Measurements from ENCODE around the gene CLIC1.

- TF ChIP-seq POLR2AphosphoS5 (IDR thresholded peaks at IDR 0.05) (no peak), CTCF (IDR thresholded peaks at IDR 0.05) (no peak), POLR2A (IDR thresholded peaks at IDR 0.05) (no peak), EP300 (IDR thresholded peaks at IDR 0.05) (no peak)
Measured at GRCh38 chr6:31764198-31764597, 27.9 kb upstream of the CLIC1 start.

Measured in gastroesophageal sphincter (tissue), 3 donors.